ENCODE data around the gene ADGRD1. TPM values are rescaled to one million over a fixed set of nuclear protein-coding genes. Genes with fewer than 3 reads are reported as not detected.

The ADGRD1 gene
- total RNA-seq, 1 donor from 2014 or later = 11.0 TPM

GRCh38 chr12:130944878-130945277 lies 8.8 kb upstream of the ADGRD1 start:
- peaks cover 7% of the 10 kb centered on the region for H3K27me3 Mint-ChIP-seq
- peaks cover 7% of the 10 kb centered on the region for H3K9me3 Mint-ChIP-seq
- TF ChIP-seq CTCF (conservative IDR thresholded peaks at IDR 0.05) = no peak

GRCh38 chr12:130945786-130946492 lies 7.8 kb upstream of the ADGRD1 start:
- TF ChIP-seq CTCF (conservative IDR thresholded peaks at IDR 0.05) = no peak
- peaks cover 7% of the 10 kb centered on the region for H3K27me3 Mint-ChIP-seq
- no peak overlapping the region for H3K4me3 Mint-ChIP-seq
- no peaks in the 10 kb centered on the region for H3K4me1 Mint-ChIP-seq (ENCODE audit: unreplicated experiment)
- H3K27ac Mint-ChIP-seq = peak overlapping the region; percentile 48
- peaks cover 7% of the 10 kb centered on the region for H3K9me3 Mint-ChIP-seq
- peaks cover 4% of the 10 kb centered on the region for H3K36me3 Mint-ChIP-seq
- no peak for DNase-seq (ENCODE audit: extremely low spot score, unreplicated experiment)

More at GRCh38 chr12:130944878-130945277, 8.8 kb upstream of the ADGRD1 start:
- Mint-ChIP-seq H3K36me3 (peaks cover 4% of the 10 kb centered on the region), H3K4me1 (ENCODE audit: unreplicated experiment) (no peaks in the 10 kb centered on the region), H3K4me3 (no peak overlapping the region), H3K27ac (no peak overlapping the region)
- DNase-seq (ENCODE audit: extremely low spot score, unreplicated experiment) = no peak

DNA sequence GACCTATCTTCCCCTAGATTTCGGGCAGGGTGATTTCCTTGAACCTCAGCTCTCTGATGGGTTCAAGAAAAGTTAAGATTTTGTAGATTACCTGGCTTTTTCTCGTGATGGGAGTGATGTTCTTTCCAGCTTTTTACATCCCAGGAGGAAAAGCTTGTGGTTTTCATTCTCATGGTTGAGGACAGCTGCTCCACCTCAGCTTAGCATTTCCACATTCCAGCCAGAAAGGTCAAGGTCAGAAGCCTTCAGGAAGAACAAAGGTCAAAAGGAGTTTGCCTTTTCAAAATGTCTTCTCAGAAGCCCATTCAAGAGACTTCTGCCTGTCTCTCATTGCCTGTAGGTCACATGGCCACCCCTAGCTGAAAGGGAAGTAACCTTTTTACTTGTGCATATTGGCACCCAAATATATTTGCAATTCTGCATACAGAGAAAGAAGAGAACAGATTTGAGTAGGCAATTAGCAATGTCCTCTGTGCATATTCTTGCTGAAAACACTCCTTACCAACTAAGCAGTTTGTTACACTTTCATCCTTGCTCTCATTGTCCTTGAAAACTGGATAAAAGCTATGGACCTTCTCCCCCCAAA lies 6.6 kb upstream of the ADGRD1 start:
- Mint-ChIP-seq H3K27me3 (peaks cover 7% of the 10 kb centered on the region), H3K4me3 (no peak overlapping the region), H3K27ac (no peak overlapping the region), H3K9me3 (peaks cover 7% of the 10 kb centered on the region), H3K4me1 (ENCODE audit: unreplicated experiment) (peaks cover 6% of the 10 kb centered on the region), H3K36me3 (peaks cover 4% of the 10 kb centered on the region)
- DNase-seq (ENCODE audit: extremely low spot score, unreplicated experiment) = no peak
- TF ChIP-seq CTCF (conservative IDR thresholded peaks at IDR 0.05) = no peak

- Mint-ChIP-seq H3K27me3 (peaks cover 10% of the 10 kb centered on the region), H3K4me3 (no peak overlapping the region), H3K27ac (no peak overlapping the region), H3K9me3 (peaks cover 7% of the 10 kb centered on the region), H3K4me1 (ENCODE audit: unreplicated experiment) (peaks cover 16% of the 10 kb centered on the region), H3K36me3 (peaks cover 4% of the 10 kb centered on the region)
- no peak for DNase-seq (ENCODE audit: extremely low spot score, unreplicated experiment)
- TF ChIP-seq CTCF (conservative IDR thresholded peaks at IDR 0.05) = no peak
Observed at GRCh38 chr12:130948136-130948535, 5.6 kb upstream of the ADGRD1 start.

DNA sequence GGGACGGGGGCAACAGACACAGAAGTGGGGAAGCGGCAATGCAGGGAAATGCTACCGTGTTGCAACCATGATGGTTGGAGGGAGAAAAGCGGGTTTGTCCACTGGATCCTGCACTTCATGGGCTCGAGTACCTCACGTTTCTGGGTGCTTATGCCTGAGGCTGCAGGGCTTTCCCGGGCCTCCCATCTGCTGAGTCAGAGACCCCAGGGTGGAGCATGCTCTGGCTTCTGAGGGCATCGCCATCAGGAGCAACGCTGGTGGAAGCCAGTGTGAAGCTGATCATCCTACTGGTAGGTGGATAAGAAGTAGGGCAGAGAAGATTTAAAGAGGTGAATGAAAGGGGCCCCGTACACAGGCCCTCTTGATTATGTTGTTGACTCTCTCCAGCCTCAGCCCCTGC lies 5.0 kb upstream of the ADGRD1 start:
- Mint-ChIP-seq H3K36me3 (peaks cover 4% of the 10 kb centered on the region), H3K27me3 (peaks cover 17% of the 10 kb centered on the region), H3K4me3 (no peak overlapping the region), H3K4me1 (ENCODE audit: unreplicated experiment) (peaks cover 22% of the 10 kb centered on the region), H3K27ac (no peak overlapping the region), H3K9me3 (peaks cover 7% of the 10 kb centered on the region)
- no peak for DNase-seq (ENCODE audit: extremely low spot score, unreplicated experiment)
- TF ChIP-seq CTCF (conservative IDR thresholded peaks at IDR 0.05) = no peak
